Omental fat pad (tissue), 4 donors: ENCODE data around the gene ONECUT3. TPM values are rescaled to one million over a fixed set of nuclear protein-coding genes. Genes with fewer than 3 reads are reported as not detected.

ENCODE experiments used
- ATAC-seq: fragments of 150-250 bp; one replicate; pipeline ENCODE4 v1.9.1; 2016; ENCODE audit warnings: mild to moderate bottlenecking, moderate library complexity; ENCODE audit not compliant: low FRiP score
- DNase-seq: peaks from one replicate; pipeline ENCODE4 v3.0.0-alpha.2; 2019; ENCODE audit warnings: low spot score
- CTCF ChIP-seq, 3 donors: fragments of 450-650 bp; IDR thresholded peaks; one replicate each; pipeline ENCODE4 v1.5.1; 2016 to 2017; ENCODE audit warnings: antibody characterized with exemption in 3 of 3, mild to moderate bottlenecking in 3 of 3, moderate library complexity in 2 of 3
- total RNA-seq, 4 donors: library from RNA; depleted of rRNA; stranded (reverse); fragments of >200 nt; gene quantifications; one replicate each; pipeline ENCODE4 v1.1.0, GENCODE V29; 2016

Gene ONECUT3
- total RNA-seq, 4 donors from 2014 or later = not detected

GRCh38 chr19:1739960-1740629, 13.2 kb upstream of the ONECUT3 start:
- ATAC-seq (no peak), DNase-seq (no peak)
- TF ChIP-seq CTCF (IDR thresholded peaks at IDR 0.05) = no peak

GRCh38 chr19:1742989-1743696, 10.2 kb upstream of the ONECUT3 start:
- DNase-seq (no peak), ATAC-seq (no peak)
- no peak for TF ChIP-seq CTCF (IDR thresholded peaks at IDR 0.05)

- no peak for ATAC-seq
- no peak for TF ChIP-seq CTCF (IDR thresholded peaks at IDR 0.05)
- DNase-seq = no peak
Measured at GRCh38 chr19:1744133-1744665, 9.1 kb upstream of the ONECUT3 start.

GRCh38 chr19:1744822-1745563, 8.3 kb upstream of the ONECUT3 start:
- no peak for TF ChIP-seq CTCF (IDR thresholded peaks at IDR 0.05)
- no peak for ATAC-seq
- DNase-seq = no peak

- DNase-seq (no peak), ATAC-seq (no peak)
- no peak for TF ChIP-seq CTCF (IDR thresholded peaks at IDR 0.05)
Measured at GRCh38 chr19:1745589-1746031, 7.7 kb upstream of the ONECUT3 start.

GRCh38 chr19:1746401-1747284, 6.7 kb upstream of the ONECUT3 start:
- TF ChIP-seq CTCF (IDR thresholded peaks at IDR 0.05) = no peak
- ATAC-seq = no peak
- no peak for DNase-seq
